ENCODE results near the gene WFDC1. TPM values are rescaled to one million over a fixed set of nuclear protein-coding genes. Genes with fewer than 3 reads are reported as not detected.

WFDC1 gene
- total RNA-seq, 1 experiment from 2014 or later: not detected

DNA sequence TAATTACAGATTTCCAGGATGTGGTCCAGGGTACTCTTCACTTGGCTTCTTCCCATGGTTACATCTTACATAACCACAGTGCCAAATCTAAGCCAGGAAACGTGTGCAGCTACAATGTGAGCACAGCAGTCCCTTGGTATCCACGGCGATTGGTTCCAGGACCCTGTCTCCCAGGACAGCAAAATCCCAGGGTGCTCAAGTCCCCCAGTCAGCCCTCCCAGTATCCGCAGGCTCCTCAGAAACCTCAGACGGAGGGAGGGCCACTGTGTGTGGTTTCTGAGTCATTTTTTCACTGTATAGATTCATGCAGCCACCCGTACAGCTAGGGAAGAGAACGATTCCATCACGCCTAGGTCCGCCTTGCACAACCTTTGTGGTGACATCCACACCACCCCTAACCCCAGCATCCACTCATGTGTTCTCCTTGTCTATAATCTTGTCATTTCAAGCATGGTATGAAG lies 62.5 kb downstream of the WFDC1 start:
- Histone ChIP-seq H3K9me3 (ENCODE audit: control insufficient read depth, insufficient read depth, low read depth, low read length) (no peaks in the 10 kb centered on the region), H3K27ac (ENCODE audit: low read length) (no peak overlapping the region), H3K4me3 (ENCODE audit: low read depth in 2 of 2, low read length in 2 of 2) (no peak overlapping the region), H3K4me1 (ENCODE audit: control insufficient read depth, insufficient read depth, low read length) (no peaks in the 10 kb centered on the region), H3K27me3 (ENCODE audit: control insufficient read depth, insufficient read depth, low read length) (no peaks in the 10 kb centered on the region), H3K36me3 (ENCODE audit: control insufficient read depth, insufficient read depth, low read length) (no peaks in the 10 kb centered on the region)
- POLR2A ChIA-PET: no interaction called here
- BruUV-seq (replicated peaks): no TSS peak
- in situ Hi-C loops (cut with HindIII; ENCODE audit: low pct_unique_long_range_greater_than_20kb, low sequenced_read_pairs) (no loop called here), intact Hi-C loops (cut with micrococcal nuclease; ENCODE audit: unreplicated experiment) (no loop called here)
- CTCF ChIA-PET: interaction anchor here (0.6 kb wide), 1 partner anchor 440 kb away, joined by 4 read pairs; no protein-coding TSS in a partner anchor
- ATAC-seq: no peak; the same call in 1 of the 2 replicates
- DNase-seq (ENCODE audit: low read depth, low spot score): no peak
- no peak for TF ChIP-seq TCF7L2 (IDR thresholded peaks at IDR 0.05; ENCODE audit: low read depth, low read length)
- TF ChIP-seq, protein P1, sequence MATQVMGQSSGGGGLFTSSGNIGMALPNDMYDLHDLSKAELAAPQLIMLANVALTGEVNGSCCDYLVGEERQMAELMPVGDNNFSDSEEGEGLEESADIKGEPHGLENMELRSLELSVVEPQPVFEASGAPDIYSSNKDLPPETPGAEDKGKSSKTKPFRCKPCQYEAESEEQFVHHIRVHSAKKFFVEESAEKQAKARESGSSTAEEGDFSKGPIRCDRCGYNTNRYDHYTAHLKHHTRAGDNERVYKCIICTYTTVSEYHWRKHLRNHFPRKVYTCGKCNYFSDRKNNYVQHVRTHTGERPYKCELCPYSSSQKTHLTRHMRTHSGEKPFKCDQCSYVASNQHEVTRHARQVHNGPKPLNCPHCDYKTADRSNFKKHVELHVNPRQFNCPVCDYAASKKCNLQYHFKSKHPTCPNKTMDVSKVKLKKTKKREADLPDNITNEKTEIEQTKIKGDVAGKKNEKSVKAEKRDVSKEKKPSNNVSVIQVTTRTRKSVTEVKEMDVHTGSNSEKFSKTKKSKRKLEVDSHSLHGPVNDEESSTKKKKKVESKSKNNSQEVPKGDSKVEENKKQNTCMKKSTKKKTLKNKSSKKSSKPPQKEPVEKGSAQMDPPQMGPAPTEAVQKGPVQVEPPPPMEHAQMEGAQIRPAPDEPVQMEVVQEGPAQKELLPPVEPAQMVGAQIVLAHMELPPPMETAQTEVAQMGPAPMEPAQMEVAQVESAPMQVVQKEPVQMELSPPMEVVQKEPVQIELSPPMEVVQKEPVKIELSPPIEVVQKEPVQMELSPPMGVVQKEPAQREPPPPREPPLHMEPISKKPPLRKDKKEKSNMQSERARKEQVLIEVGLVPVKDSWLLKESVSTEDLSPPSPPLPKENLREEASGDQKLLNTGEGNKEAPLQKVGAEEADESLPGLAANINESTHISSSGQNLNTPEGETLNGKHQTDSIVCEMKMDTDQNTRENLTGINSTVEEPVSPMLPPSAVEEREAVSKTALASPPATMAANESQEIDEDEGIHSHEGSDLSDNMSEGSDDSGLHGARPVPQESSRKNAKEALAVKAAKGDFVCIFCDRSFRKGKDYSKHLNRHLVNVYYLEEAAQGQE (IDR thresholded peaks at IDR 0.05; ENCODE audit: insufficient read depth in 1 of 2, low read depth in 2 of 2, low read length in 1 of 2): no peak

DNA sequence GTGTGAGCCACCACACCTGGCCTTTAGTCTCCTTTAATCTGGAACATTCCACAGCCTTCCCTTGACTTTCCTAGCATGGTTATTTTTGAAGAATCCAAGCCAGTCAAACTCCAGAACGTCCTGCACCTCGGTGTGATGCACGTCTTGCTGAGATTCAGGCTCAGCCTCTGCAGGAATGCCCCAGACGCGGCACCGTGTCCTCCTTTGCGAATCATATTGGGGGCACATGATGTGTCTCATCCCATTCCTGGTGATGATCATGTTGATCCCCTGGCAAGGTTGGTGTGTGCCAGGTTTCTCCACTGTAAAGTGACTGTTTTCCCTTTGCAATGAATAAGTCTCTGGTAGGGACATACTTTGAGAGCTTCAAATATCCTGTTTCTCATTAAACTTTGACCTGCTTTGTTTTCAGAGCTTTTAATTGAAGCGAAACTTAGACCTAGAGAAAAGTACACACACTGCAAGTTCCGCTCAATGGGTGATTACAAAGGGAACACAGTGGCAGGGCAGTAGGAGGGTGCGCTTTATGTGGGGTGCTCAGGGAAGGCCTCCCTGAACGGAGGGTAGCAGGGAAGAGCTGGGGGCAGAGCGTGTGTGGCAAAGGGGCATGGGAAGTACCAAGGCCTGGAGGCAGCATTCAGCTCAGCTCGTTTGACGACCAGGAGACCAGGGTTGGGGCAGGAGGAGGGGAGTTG lies 64.1 kb downstream of the WFDC1 start:
- Histone ChIP-seq H3K27me3 (ENCODE audit: control insufficient read depth, insufficient read depth, low read length) (no peaks in the 10 kb centered on the region), H3K27ac (ENCODE audit: low read length) (no peak overlapping the region), H3K4me1 (ENCODE audit: control insufficient read depth, insufficient read depth, low read length) (no peaks in the 10 kb centered on the region), H3K9me3 (ENCODE audit: control insufficient read depth, insufficient read depth, low read depth, low read length) (no peaks in the 10 kb centered on the region), H3K36me3 (ENCODE audit: control insufficient read depth, insufficient read depth, low read length) (no peaks in the 10 kb centered on the region), H3K4me3 (ENCODE audit: low read depth in 2 of 2, low read length in 2 of 2) (no peak overlapping the region)
- TF ChIP-seq, protein P1 (IDR thresholded peaks at IDR 0.05; ENCODE audit: insufficient read depth in 1 of 2, low read depth in 2 of 2, low read length in 1 of 2): no peak
- no peak for TF ChIP-seq SIN3A (IDR thresholded peaks at IDR 0.05; ENCODE audit: borderline replicate concordance, insufficient read depth, low read depth, low read length)
- TF ChIP-seq POLR2AphosphoS5 (IDR thresholded peaks at IDR 0.05; ENCODE audit: low read depth, low read length): no peak
- TF ChIP-seq TCF7L2 (IDR thresholded peaks at IDR 0.05; ENCODE audit: low read depth, low read length): no peak
- TF ChIP-seq, protein P2, sequence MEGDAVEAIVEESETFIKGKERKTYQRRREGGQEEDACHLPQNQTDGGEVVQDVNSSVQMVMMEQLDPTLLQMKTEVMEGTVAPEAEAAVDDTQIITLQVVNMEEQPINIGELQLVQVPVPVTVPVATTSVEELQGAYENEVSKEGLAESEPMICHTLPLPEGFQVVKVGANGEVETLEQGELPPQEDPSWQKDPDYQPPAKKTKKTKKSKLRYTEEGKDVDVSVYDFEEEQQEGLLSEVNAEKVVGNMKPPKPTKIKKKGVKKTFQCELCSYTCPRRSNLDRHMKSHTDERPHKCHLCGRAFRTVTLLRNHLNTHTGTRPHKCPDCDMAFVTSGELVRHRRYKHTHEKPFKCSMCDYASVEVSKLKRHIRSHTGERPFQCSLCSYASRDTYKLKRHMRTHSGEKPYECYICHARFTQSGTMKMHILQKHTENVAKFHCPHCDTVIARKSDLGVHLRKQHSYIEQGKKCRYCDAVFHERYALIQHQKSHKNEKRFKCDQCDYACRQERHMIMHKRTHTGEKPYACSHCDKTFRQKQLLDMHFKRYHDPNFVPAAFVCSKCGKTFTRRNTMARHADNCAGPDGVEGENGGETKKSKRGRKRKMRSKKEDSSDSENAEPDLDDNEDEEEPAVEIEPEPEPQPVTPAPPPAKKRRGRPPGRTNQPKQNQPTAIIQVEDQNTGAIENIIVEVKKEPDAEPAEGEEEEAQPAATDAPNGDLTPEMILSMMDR (IDR thresholded peaks at IDR 0.05): no peak
- CTCF ChIA-PET: no interaction called here
- BruUV-seq (replicated peaks): no TSS peak
- ATAC-seq: no peak
- intact Hi-C loops (cut with micrococcal nuclease; ENCODE audit: unreplicated experiment) (no loop called here), in situ Hi-C loops (cut with HindIII; ENCODE audit: low pct_unique_long_range_greater_than_20kb, low sequenced_read_pairs) (no loop called here)
- no peak for DNase-seq (ENCODE audit: low read depth, low spot score)
- POLR2A ChIA-PET: no interaction called here

Data from Panc1 (cell line).